Activated T-helper 1 cell treated with anti-CD3 and anti-CD28 coated beads, Interleukin-2, amount 50 U/mL, for 16 hours (primary cell): Measurements from ENCODE around the gene RHOXF1.
"Not testable (repeated sequence)": the region's sequence is repeated elsewhere in the genome, so short reads cannot be mapped to it uniquely, and the experiment has no call there.

Source experiments
- DNase-seq, 2 donors: peaks; one replicate each; pipeline ENCODE4 v3.0.0-alpha.2; 2020; ENCODE audit warnings: low read depth in 1 of 2, low spot score in 1 of 2

The RHOXF1 gene

GRCh38 chrX:120087289-120088017 is 28.3 kb downstream of the RHOXF1 start:
- DNase-seq: no peak

GRCh38 chrX:120085553-120086185 is 30.0 kb downstream of the RHOXF1 start:
- not testable (repeated sequence) for DNase-seq

GRCh38 chrX:120077590-120077989 is 38.1 kb downstream of the RHOXF1 start, which contains the start of gene RHOXF2B:
Gene RHOXF2B (minus strand): TSS chrX:120077690. CDS start chrX:120077552, 138 bp downstream.
- not testable (repeated sequence) for DNase-seq

GRCh38 chrX:120066169-120066568 is 49.5 kb downstream of the RHOXF1 start:
- not testable (repeated sequence) for DNase-seq
